NCI-H2227 (cell line): Measurements from ENCODE around the gene PLXNA4.
"Not testable (repeated sequence)": the region's sequence is repeated elsewhere in the genome, so short reads cannot be mapped to it uniquely, and the experiment has no call there.

Source experiments
- DNase-seq: peaks from one replicate; lab custom pipeline; 2025; ENCODE audit not compliant: unreplicated experiment; lab: John Stamatoyannopoulos, UW

Gene PLXNA4

GRCh38 chr7:132189881-132190280 is 386.4 kb downstream of the PLXNA4 start:
- DNase-seq = no peak

- DNase-seq = no peak
These were observed 388.1 kb downstream of the PLXNA4 start for GRCh38 chr7:132187869-132188789.

- no peak for DNase-seq
These were observed 388.9 kb downstream of the PLXNA4 start for GRCh38 chr7:132187391-132187790.

GRCh38 chr7:132185150-132185549 is 391.1 kb downstream of the PLXNA4 start:
- no peak for DNase-seq

GRCh38 chr7:132183781-132184380 is 392.4 kb downstream of the PLXNA4 start:
- no peak for DNase-seq

- no peak for DNase-seq
These were observed 393.3 kb downstream of the PLXNA4 start for GRCh38 chr7:132182992-132183391.

- DNase-seq = no peak
These were observed 394.2 kb downstream of the PLXNA4 start for GRCh38 chr7:132181946-132182685.

- no peak for DNase-seq
These were observed 394.9 kb downstream of the PLXNA4 start for GRCh38 chr7:132181371-132181770.

GRCh38 chr7:132180481-132180880 is 395.8 kb downstream of the PLXNA4 start:
- DNase-seq = no peak

GRCh38 chr7:132179681-132180080 is 396.6 kb downstream of the PLXNA4 start:
- DNase-seq = no peak

GRCh38 chr7:132179080-132179430 is 397.2 kb downstream of the PLXNA4 start:
- DNase-seq = peak; percentile 14

GRCh38 chr7:132178402-132179079 is 397.7 kb downstream of the PLXNA4 start:
- not testable (repeated sequence) for DNase-seq

- no peak for DNase-seq
These were observed 398.4 kb downstream of the PLXNA4 start for GRCh38 chr7:132177708-132178401.

GRCh38 chr7:132176719-132177118 is 399.6 kb downstream of the PLXNA4 start:
- DNase-seq = no peak

GRCh38 chr7:132171130-132171576 is 405.1 kb downstream of the PLXNA4 start:
- no peak for DNase-seq

GRCh38 chr7:132169730-132170129 is 406.5 kb downstream of the PLXNA4 start:
- DNase-seq = no peak

- no peak for DNase-seq
These were observed 408.0 kb downstream of the PLXNA4 start for GRCh38 chr7:132168239-132168638.

- DNase-seq = not testable (repeated sequence)
These were observed 410.6 kb downstream of the PLXNA4 start for GRCh38 chr7:132165695-132166094.

- DNase-seq = no peak
These were observed 411.6 kb downstream of the PLXNA4 start for GRCh38 chr7:132164558-132165125.

GRCh38 chr7:132162556-132163144 is 413.6 kb downstream of the PLXNA4 start:
- DNase-seq = no peak
